ENCODE results near the gene RASEF.

DNA sequence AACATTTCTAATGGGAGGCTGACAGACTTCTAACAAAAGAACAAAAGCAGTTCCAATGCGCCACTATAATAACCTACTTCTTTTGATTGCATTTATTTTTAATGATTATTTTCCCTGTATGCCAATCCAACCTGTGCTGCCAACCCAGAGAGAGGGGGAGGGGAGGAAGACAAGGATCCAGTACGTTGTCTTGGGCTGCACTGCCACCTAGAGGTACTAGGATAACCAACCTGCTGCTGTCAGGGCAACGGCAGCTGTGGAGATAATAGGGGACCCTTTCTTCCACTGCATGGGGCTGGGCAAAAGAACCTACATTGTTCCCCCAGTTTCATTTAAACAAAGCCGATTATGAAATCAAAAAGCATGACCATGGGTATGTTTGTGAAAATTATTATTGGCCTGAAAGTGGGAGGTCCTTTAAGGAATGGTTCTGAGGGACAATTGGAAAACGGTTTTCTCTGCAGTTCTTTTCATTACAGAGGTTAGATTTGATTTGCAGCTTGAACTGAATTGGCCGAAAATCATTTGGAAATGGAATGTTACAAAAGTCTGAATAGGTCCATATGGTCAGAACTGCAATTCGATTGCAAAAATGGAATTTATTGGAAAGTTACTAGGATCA is 101.3 kb downstream of the RASEF start:
- TF ChIP-seq CTCF (IDR thresholded peaks at IDR 0.05) (peak; percentile 27 to 76 (median 74)), POLR2A (IDR thresholded peaks at IDR 0.05) (no peak), POLR2AphosphoS5 (IDR thresholded peaks at IDR 0.05) (peak; percentile 65)

Data from prostate gland (tissue), 2 donors.